Spleen (tissue), 11 donors: ENCODE measurements around the gene CRYZ. TPM values are rescaled to one million over a fixed set of nuclear protein-coding genes. Genes with fewer than 3 reads are reported as not detected.

Source experiments
- DNase-seq: peaks from one replicate; pipeline ENCODE4 v3.0.0-alpha.2; 2020
- H3K27ac ChIP-seq, 8 donors: fragments of 200-600 bp; sonication (generic) in 7 of 8; 1 replicate in 4 of 8; 2 replicates in 4 of 8; pipeline versions ENCODE4 v1.5.0 to v1.8.0; 2016 to 2021; ENCODE audit warnings: inconsistent platforms in 4 of 8, mild to moderate bottlenecking in 4 of 8, moderate library complexity in 1 of 8
- H3K27me3 ChIP-seq, 7 donors: fragments of 200-600 bp; sonication (generic) in 6 of 7; replicated peaks in 1 of 7; 1 replicate in 4 of 7; 2 replicates in 3 of 7; pipeline versions ENCODE4 v1.5.0 to v1.8.0; 2016 to 2021; ENCODE audit warnings: inconsistent platforms in 3 of 7, mild to moderate bottlenecking in 1 of 7
- H3K36me3 ChIP-seq, 6 donors: fragments of 200-600 bp; sonication (generic) in 5 of 6; 1 replicate in 4 of 6; 2 replicates in 2 of 6; pipeline versions ENCODE4 v1.5.0 to v1.8.0; 2016 to 2021; ENCODE audit warnings: inconsistent platforms in 2 of 6
- H3K4me1 ChIP-seq, 6 donors: fragments of 200-600 bp; sonication (generic) in 5 of 6; 1 replicate in 3 of 6; 2 replicates in 3 of 6; pipeline versions ENCODE4 v1.5.0 to v1.8.0; 2016 to 2021; ENCODE audit warnings: inconsistent platforms in 3 of 6
- H3K4me3 ChIP-seq, 8 donors: fragments of 200-600 bp; sonication (generic) in 7 of 8; 1 replicate in 4 of 8; 2 replicates in 4 of 8; pipeline versions ENCODE4 v1.5.0 to v1.8.0; 2016 to 2021; ENCODE audit warnings: inconsistent platforms in 4 of 8, mild to moderate bottlenecking in 4 of 8, moderate library complexity in 2 of 8
- H3K9me3 ChIP-seq, 8 donors: fragments of 200-600 bp; sonication (generic) in 7 of 8; 1 replicate in 4 of 8; 2 replicates in 4 of 8; pipeline versions ENCODE4 v1.5.0 to v1.8.0; 2016 to 2021; ENCODE audit warnings: inconsistent platforms in 4 of 8
- CTCF ChIP-seq, 11 experiments: fragments of 200-600 bp in 7 of 11; fragments of 450-650 bp in 4 of 11; sonication (generic) in 4 of 11; IDR thresholded peaks in 8 of 11; conservative IDR thresholded peaks in 3 of 11; 1 replicate in 7 of 11; 2 replicates in 4 of 11; pipeline versions ENCODE4 v1.4.0 to v1.8.0; 2016 to 2021; ENCODE audit warnings: antibody characterized with exemption in 11 of 11, inconsistent platforms in 4 of 11, mild to moderate bottlenecking in 1 of 11
- POLR2A ChIP-seq, 3 donors: fragments of 450-650 bp; IDR thresholded peaks; one replicate each; pipeline ENCODE4 v1.5.1; 2017; ENCODE audit warnings: antibody characterized with exemption in 3 of 3, mild to moderate bottlenecking in 1 of 3
- POLR2AphosphoS5 ChIP-seq, 3 donors: sonication (generic); formaldehyde crosslinking; IDR thresholded peaks; one replicate each; pipeline ENCODE4 v1.5.1; 2017; ENCODE audit warnings: antibody characterized with exemption in 3 of 3
- WGBS, 5 donors: extraction: QIAGEN DNeasy Blood & Tissue Kit in 3 of 5; methylation state at CpG; one replicate each; pipeline versions ENCODE4 v1.1.5 to v1.1.7; 2013 to 2018; 5-methylcytosine and 5-hydroxymethylcytosine counted together
- intact Hi-C: fragments of 100-400 bp; cut with DNase I; formaldehyde crosslinking; loops from one replicate; pipeline ENCODE4 v1.15.0; 2023; ENCODE audit warnings: low total_unique reads
- polyA plus RNA-seq, 3 donors: library from polyadenylated mRNA; stranded (reverse); fragments of 200-250 nt; gene quantifications; one replicate each; pipeline ENCODE4 v1.2.1, GENCODE V29; 2013
- total RNA-seq, 7 donors: library from RNA; depleted of rRNA in 3 of 7; stranded (reverse); fragments of >200 nt in 3 of 7; fragmentation: NEBNext Ultra II Directional in 4 of 7; extraction: Animal tissue kit (Norgen Biotek cat#: 25700) in 4 of 7; gene quantifications; one replicate each; pipeline versions ENCODE4 v1.1.0 to v1.2.1, GENCODE V29; 2016 to 2021
- donor health status: healthy with polysubstance abuse.
- donor health status: DM: no; HTN: no; CAD: no; lungs with moderate emphysema.
- donor health status: DM: no; HTN: no; CAD: no.
- donor health status: Bipolar disorder and iron deficiency.
- donor health status: healthy.
- donor health status: DM: no; HTN: no; CAD: no.
- donor health status: DM: yes; HTN: yes; CAD: no.

CRYZ gene
- total and polyA plus RNA-seq, 10 donors, result 9.6 to 30.8 (median 19.7) TPM

- H3K36me3 ChIP-seq, result peaks cover 0 to 100% (median 39%) of the 10 kb centered on the region in 6 donors
- no peak for DNase-seq
- 92 to 100% (median 97%) methylated on average over 1 of the region's 1 CpG for WGBS, 5 donors
- no peaks in the 10 kb centered on the region for H3K27me3 ChIP-seq
- no peak overlapping the region for H3K4me3 ChIP-seq
- H3K4me1 ChIP-seq, result no peaks in the 10 kb centered on the region
- H3K27ac ChIP-seq, result no peak overlapping the region
- TF ChIP-seq POLR2AphosphoS5 (IDR thresholded peaks at IDR 0.05) (no peak), CTCF (IDR thresholded peaks at IDR 0.05 in 8 of 11, conservative IDR thresholded peaks at IDR 0.05 in 3 of 11) (no peak)
- intact Hi-C loops, result no loop called here
- H3K9me3 ChIP-seq, result no peaks in the 10 kb centered on the region
These were observed 16.0 kb downstream of the CRYZ start for GRCh38 chr1:74716822-74717221.

GRCh38 chr1:74715806-74716205 is 17.0 kb downstream of the CRYZ start:
- Histone ChIP-seq H3K27me3 (no peaks in the 10 kb centered on the region), H3K4me1 (no peaks in the 10 kb centered on the region), H3K9me3 (no peaks in the 10 kb centered on the region), H3K27ac (no peak overlapping the region), H3K36me3 (peaks cover 0 to 100% (median 36%) of the 10 kb centered on the region in 6 donors), H3K4me3 (no peak overlapping the region)
- 85 to 93% (median 89%) methylated on average over 6 of the region's 6 CpGs for WGBS, 5 donors
- TF ChIP-seq CTCF (IDR thresholded peaks at IDR 0.05 in 8 of 11, conservative IDR thresholded peaks at IDR 0.05 in 3 of 11), result no peak
- no peak for TF ChIP-seq POLR2AphosphoS5 (IDR thresholded peaks at IDR 0.05)
- no peak for TF ChIP-seq POLR2A (IDR thresholded peaks at IDR 0.05)
- intact Hi-C loops, result no loop called here
- no peak for DNase-seq

- DNase-seq, result no peak
- H3K27ac ChIP-seq, result no peak overlapping the region
- H3K36me3 ChIP-seq, result peaks cover 0 to 100% (median 31%) of the 10 kb centered on the region in 6 donors
- WGBS, 5 donors, result 79 to 95% (median 88%) methylated on average over 1 of the region's 1 CpG
- TF ChIP-seq CTCF (IDR thresholded peaks at IDR 0.05 in 8 of 11, conservative IDR thresholded peaks at IDR 0.05 in 3 of 11) (no peak), POLR2A (IDR thresholded peaks at IDR 0.05) (no peak), POLR2AphosphoS5 (IDR thresholded peaks at IDR 0.05) (no peak)
- H3K27me3 ChIP-seq, result no peaks in the 10 kb centered on the region
- H3K4me3 ChIP-seq, result no peak overlapping the region
- H3K4me1 ChIP-seq, result no peaks in the 10 kb centered on the region
- no peaks in the 10 kb centered on the region for H3K9me3 ChIP-seq
- intact Hi-C loops, result no loop called here
These were observed 17.7 kb downstream of the CRYZ start for GRCh38 chr1:74715236-74715502.

- Histone ChIP-seq H3K27me3 (no peaks in the 10 kb centered on the region), H3K9me3 (no peaks in the 10 kb centered on the region), H3K4me1 (no peaks in the 10 kb centered on the region), H3K36me3 (peaks cover 0 to 100% (median 29%) of the 10 kb centered on the region in 6 donors), H3K4me3 (no peak overlapping the region), H3K27ac (no peak overlapping the region)
- WGBS, 5 donors, result 69 to 88% (median 80%) methylated on average over 1 of the region's 1 CpG
- intact Hi-C loops, result no loop called here
- TF ChIP-seq POLR2AphosphoS5 (IDR thresholded peaks at IDR 0.05) (no peak), CTCF (IDR thresholded peaks at IDR 0.05 in 8 of 11, conservative IDR thresholded peaks at IDR 0.05 in 3 of 11) (no peak), POLR2A (IDR thresholded peaks at IDR 0.05) (no peak)
- DNase-seq, result no peak
These were observed 18.2 kb downstream of the CRYZ start for GRCh38 chr1:74714429-74715235.
